Esophagus squamous epithelium (tissue), 4 donors: ENCODE results near the gene GPR119.

Experiments used
- POLR2A ChIP-seq, 4 donors: fragments of 450-650 bp; IDR thresholded peaks; one replicate each; pipeline ENCODE4 v1.6.1; 2017; ENCODE audit warnings: antibody characterized with exemption in 4 of 4, mild to moderate bottlenecking in 4 of 4, moderate library complexity in 3 of 4
- TF ChIP-seq, protein P1 (sequence below), 6 experiments: fragments of 450-650 bp in 4 of 6; fragments of 200-600 bp in 2 of 6; sonication (generic) in 2 of 6; IDR thresholded peaks; one replicate each; pipeline ENCODE4 v1.5.1; 2016 to 2019; ENCODE audit warnings: antibody characterized with exemption in 6 of 6, mild to moderate bottlenecking in 4 of 6, moderate library complexity in 4 of 6

DNA sequence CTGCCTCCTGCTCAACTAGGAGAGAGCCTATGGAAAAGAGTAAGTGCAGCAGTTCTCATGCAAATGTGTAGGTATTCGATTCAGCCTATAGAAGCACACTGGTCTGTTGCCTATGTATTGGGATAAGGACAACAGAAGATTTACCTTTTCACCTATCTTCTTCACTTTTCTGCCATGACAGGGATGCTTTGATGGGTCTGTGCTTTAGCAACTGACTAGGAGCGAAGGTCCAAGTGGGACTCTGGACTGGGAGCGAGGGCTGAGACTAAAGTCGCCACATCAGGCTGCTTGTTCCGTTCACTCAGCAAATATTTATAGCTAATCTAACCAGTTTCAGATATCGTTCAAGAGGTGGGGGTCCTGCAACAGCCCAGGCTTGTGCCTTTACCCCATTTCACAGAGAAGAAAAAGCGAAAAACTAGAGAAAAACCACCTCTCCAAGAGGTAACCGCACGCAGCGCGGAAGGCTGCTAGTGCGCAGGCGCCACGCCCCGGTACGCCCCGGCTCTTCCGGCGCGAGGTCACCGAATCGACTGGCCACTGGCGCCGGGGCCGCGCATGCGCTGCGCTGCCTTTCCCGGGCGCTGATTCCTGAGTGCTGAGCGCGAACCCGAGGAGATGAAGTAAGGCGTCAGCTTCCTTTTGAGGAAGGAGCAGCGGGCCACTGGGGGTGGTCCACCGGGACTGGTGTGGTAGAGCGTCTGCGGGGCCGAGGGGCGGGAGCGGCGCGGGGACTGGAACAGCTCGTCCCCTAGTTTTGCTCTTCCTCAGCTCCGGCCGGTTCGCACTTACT is 16.1 kb upstream of the GPR119 start, which contains the start of gene RBMX2:
- TF ChIP-seq, protein P1, sequence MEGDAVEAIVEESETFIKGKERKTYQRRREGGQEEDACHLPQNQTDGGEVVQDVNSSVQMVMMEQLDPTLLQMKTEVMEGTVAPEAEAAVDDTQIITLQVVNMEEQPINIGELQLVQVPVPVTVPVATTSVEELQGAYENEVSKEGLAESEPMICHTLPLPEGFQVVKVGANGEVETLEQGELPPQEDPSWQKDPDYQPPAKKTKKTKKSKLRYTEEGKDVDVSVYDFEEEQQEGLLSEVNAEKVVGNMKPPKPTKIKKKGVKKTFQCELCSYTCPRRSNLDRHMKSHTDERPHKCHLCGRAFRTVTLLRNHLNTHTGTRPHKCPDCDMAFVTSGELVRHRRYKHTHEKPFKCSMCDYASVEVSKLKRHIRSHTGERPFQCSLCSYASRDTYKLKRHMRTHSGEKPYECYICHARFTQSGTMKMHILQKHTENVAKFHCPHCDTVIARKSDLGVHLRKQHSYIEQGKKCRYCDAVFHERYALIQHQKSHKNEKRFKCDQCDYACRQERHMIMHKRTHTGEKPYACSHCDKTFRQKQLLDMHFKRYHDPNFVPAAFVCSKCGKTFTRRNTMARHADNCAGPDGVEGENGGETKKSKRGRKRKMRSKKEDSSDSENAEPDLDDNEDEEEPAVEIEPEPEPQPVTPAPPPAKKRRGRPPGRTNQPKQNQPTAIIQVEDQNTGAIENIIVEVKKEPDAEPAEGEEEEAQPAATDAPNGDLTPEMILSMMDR (IDR thresholded peaks at IDR 0.05), result no peak
- peak in 3 of 4 donors; percentile 22 to 53 (median 30) for TF ChIP-seq POLR2A (IDR thresholded peaks at IDR 0.05)
